Nephron (organoid): ENCODE data around the gene C2CD2L.
"Not testable (repeated sequence)": the region's sequence is repeated elsewhere in the genome, so short reads cannot be mapped to it uniquely, and the experiment has no call there.

Source experiments
- H3K27ac Mint-ChIP-seq, 3 experiments: 2 replicates each; pipeline ENCODE4 v1.8.0; 2020; ENCODE audit warnings: mixed read lengths in 3 of 3, mild to moderate bottlenecking in 2 of 3, moderate library complexity in 1 of 3
- H3K27me3 Mint-ChIP-seq: 2 replicates; pipeline ENCODE4 v1.8.0; 2021; ENCODE audit warnings: low read depth, mild to moderate bottlenecking, moderate library complexity, mixed read lengths
- H3K36me3 Mint-ChIP-seq: 2 replicates; pipeline ENCODE4 v1.8.0; 2020; ENCODE audit warnings: low read depth, mixed read lengths
- H3K4me1 Mint-ChIP-seq: 2 replicates; pipeline ENCODE4 v1.8.0; 2020; ENCODE audit warnings: mixed read lengths
- H3K4me3 Mint-ChIP-seq, 3 experiments: 2 replicates each; pipeline ENCODE4 v1.8.0; 2020; ENCODE audit warnings: mild to moderate bottlenecking in 3 of 3, mixed read lengths in 3 of 3, moderate library complexity in 2 of 3
- H3K9me3 Mint-ChIP-seq: 2 replicates; pipeline ENCODE4 v1.8.0; 2020; ENCODE audit warnings: mixed read lengths
- CTCF ChIP-seq, 3 experiments: fragments of 200-600 bp; sonication (generic); IDR thresholded peaks; one replicate each; pipeline ENCODE4 v1.5.0; 2021; ENCODE audit warnings: antibody characterized with exemption in 3 of 3; ENCODE audit not compliant: unreplicated experiment in 3 of 3

Gene C2CD2L

GRCh38 chr11:119099711-119100110, 7.4 kb upstream of the C2CD2L start:
- peak overlapping the region in 1 of 3 experiments; percentile 85 for H3K27ac Mint-ChIP-seq
- peaks cover 3% of the 10 kb centered on the region for H3K27me3 Mint-ChIP-seq
- H3K36me3 Mint-ChIP-seq, result peaks cover 26% of the 10 kb centered on the region

GRCh38 chr11:119100246-119100970, 6.7 kb upstream of the C2CD2L start:
- H3K27ac Mint-ChIP-seq, result peak overlapping the region; percentile 82 to 98 (median 85)
- peaks cover 26% of the 10 kb centered on the region for H3K36me3 Mint-ChIP-seq
- peaks cover 3% of the 10 kb centered on the region for H3K27me3 Mint-ChIP-seq
- H3K9me3 Mint-ChIP-seq, result no peaks in the 10 kb centered on the region
- peak in 2 of 3 experiments; percentile 23 to 41 for TF ChIP-seq CTCF (IDR thresholded peaks at IDR 0.05; ENCODE audit: unreplicated experiment in 3 of 3)
- peak overlapping the region; percentile 84 to 92 (median 91) for H3K4me3 Mint-ChIP-seq
- H3K4me1 Mint-ChIP-seq, result peaks cover 30% of the 10 kb centered on the region

More at GRCh38 chr11:119099711-119100110, 7.4 kb upstream of the C2CD2L start:
- Mint-ChIP-seq H3K4me3 (peak overlapping the region; percentile 48 to 92 (median 91)), H3K9me3 (no peaks in the 10 kb centered on the region), H3K4me1 (peaks cover 27% of the 10 kb centered on the region)
- no peak for TF ChIP-seq CTCF (IDR thresholded peaks at IDR 0.05; ENCODE audit: unreplicated experiment in 3 of 3)

- Mint-ChIP-seq H3K36me3 (peaks cover 26% of the 10 kb centered on the region), H3K27ac (peak overlapping the region; percentile 98 to 99 (median 98)), H3K9me3 (no peaks in the 10 kb centered on the region), H3K4me1 (peaks cover 31% of the 10 kb centered on the region), H3K27me3 (peaks cover 3% of the 10 kb centered on the region), H3K4me3 (peak overlapping the region; percentile 84 to 92 (median 91))
- TF ChIP-seq CTCF (IDR thresholded peaks at IDR 0.05; ENCODE audit: unreplicated experiment in 3 of 3), result no peak
Observed at GRCh38 chr11:119100994-119101758, 6.0 kb upstream of the C2CD2L start.

GRCh38 chr11:119101759-119102423, 5.3 kb upstream of the C2CD2L start, which contains the start of gene DPAGT1:
TSS of gene DPAGT1 (minus strand) at chr11:119101853. CDS start at chr11:119101655, 198 bp downstream.
- Mint-ChIP-seq H3K36me3 (peaks cover 21% of the 10 kb centered on the region), H3K27me3 (peaks cover 3% of the 10 kb centered on the region), H3K27ac (peak within 1 kb of the TSS; percentile 98 to 99 (median 98)), H3K9me3 (no peaks in the 10 kb centered on the region), H3K4me1 (peaks cover 38% of the 10 kb centered on the region), H3K4me3 (peak within 1 kb of the TSS; percentile 84 to 92 (median 91))
- no peak for TF ChIP-seq CTCF (IDR thresholded peaks at IDR 0.05; ENCODE audit: unreplicated experiment in 3 of 3)

GRCh38 chr11:119103161-119103664, 3.9 kb upstream of the C2CD2L start:
- peak overlapping the region; percentile 95 to 98 (median 98) for H3K27ac Mint-ChIP-seq
- not testable (repeated sequence) for H3K36me3 Mint-ChIP-seq, H3K9me3 Mint-ChIP-seq, H3K27me3 Mint-ChIP-seq
- peaks cover 43% of the 10 kb centered on the region for H3K4me1 Mint-ChIP-seq
- H3K4me3 Mint-ChIP-seq, result peak overlapping the region; percentile 52 to 84 (median 64)

GRCh38 chr11:119103793-119104192, 3.4 kb upstream of the C2CD2L start:
- Mint-ChIP-seq H3K9me3 (no peaks in the 10 kb centered on the region), H3K27ac (peak overlapping the region; percentile 95 to 98 (median 98))

More at GRCh38 chr11:119103793-119104192, 3.4 kb upstream of the C2CD2L start:
- Mint-ChIP-seq H3K4me3 (peak overlapping the region; percentile 56 to 86 (median 76)), H3K36me3 (peaks cover 3% of the 10 kb centered on the region), H3K4me1 (peaks cover 48% of the 10 kb centered on the region), H3K27me3 (no peaks in the 10 kb centered on the region)
- TF ChIP-seq CTCF (IDR thresholded peaks at IDR 0.05; ENCODE audit: unreplicated experiment in 3 of 3), result no peak
